ENCODE data around the gene CSF3.

The CSF3 gene

DNA sequence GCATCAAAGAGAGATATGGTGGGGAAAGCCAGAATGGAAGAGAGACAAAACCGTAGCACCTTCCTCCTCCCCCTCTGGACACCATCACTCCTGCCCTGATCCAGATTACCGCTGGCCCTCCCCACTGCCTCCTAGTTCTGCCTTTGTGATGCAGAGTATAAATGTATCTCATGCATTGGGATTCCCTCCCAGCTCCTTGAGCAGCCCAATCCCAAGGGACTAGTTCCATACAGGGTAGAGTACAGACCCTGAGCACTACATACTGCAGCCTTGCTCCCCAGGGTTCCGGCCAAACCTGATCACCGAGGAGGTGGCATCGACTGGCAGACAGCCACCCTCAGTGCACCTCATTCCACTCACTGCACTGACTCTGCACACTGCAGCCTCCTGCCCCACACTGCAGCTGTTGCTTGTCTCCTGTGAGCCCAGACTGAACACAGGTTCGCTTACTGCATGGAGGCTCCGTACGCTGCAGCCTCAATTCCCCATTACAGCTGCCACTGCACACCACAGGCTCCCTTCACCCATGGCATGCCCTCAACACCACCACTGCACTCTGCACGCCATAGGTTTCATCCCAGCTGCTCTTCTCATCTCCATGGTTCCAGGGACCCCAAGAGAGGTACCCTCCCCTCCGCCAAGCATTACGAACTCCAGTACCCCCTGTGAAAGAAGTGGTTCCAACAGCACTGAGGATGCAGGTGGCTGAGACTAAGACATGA lies 45.8 kb downstream of the CSF3 start:
- no peak for DNase-seq

DNA sequence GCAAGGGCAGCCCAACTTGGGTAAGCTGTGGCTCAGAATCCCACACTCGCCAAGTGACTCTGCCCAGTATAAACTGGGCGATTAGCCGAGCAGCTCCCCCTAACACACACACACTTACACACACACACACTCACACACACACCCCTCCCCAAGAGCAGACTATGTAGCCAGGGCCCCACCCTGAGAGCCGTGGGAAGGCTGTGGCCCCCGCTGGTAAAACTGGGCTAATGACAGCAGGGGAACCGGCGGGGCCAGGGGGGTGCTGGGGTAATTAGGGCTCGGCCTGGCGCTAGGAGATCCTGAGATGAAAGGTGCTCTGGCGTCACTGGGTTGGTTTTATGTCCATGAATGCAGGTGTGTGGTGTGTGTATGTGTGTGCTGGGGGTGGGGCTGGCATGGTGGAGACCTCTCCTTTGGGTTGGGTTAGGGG lies 46.4 kb downstream of the CSF3 start:
- peak in 1 of 56 donors; percentile 26 for DNase-seq

GRCh38 chr17:40062329-40063186 lies 47.3 kb downstream of the CSF3 start, which contains the start of gene THRA:
Gene THRA (plus strand): TSS chr17:40062965. CDS start chr17:40074489, 11,524 bp downstream.
- DNase-seq = peak in 40 of 56 donors; percentile 27 to 82 (median 60)

GRCh38 chr17:40063187-40063771 lies 48.0 kb downstream of the CSF3 start:
- peak in 12 of 56 donors; percentile 26 to 64 (median 49) for DNase-seq

GRCh38 chr17:40063901-40064531 lies 48.8 kb downstream of the CSF3 start:
- DNase-seq = peak in 32 of 56 donors; percentile 21 to 72 (median 52)

DNA sequence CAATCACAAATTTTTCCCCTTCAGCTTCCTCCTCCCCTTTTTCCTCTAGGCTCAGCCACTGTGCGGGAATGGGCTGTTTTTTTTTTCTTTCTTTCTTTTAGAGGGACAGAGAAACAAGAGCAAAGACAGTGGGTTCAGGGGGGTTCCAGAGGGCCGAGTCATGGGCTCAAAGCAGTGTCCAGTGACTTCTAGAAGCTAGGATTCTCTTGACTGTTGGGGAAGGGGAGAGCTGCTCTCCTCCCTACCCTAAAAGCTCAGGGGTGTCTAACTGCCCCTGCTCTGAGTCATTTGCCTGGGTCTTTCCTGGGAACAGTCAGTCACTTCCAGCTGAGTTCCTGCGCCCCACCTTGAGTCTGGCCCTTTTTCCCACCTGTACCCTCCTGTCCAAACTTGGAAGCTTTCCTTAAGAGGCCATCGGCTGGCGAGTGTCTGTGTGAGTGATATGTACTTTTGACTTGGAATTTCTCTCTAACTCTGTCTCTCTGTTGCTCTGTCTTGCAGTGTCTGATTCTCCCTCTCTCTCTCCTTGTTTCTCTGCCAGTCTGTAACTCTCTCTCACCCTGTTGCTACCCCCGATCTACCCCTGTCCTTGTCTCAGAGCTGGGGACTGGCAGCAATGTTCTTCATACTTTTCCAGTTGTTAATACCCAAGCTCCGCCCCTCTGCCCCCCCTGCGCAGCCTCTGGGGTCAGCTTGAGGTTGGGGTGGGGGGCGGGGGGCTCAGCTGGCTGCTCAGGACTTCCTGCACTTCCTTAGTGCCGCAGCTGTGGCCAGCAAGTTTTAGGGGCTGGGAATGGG lies 49.9 kb downstream of the CSF3 start:
- DNase-seq = peak in 10 of 56 donors; percentile 21 to 69 (median 50)

DNA sequence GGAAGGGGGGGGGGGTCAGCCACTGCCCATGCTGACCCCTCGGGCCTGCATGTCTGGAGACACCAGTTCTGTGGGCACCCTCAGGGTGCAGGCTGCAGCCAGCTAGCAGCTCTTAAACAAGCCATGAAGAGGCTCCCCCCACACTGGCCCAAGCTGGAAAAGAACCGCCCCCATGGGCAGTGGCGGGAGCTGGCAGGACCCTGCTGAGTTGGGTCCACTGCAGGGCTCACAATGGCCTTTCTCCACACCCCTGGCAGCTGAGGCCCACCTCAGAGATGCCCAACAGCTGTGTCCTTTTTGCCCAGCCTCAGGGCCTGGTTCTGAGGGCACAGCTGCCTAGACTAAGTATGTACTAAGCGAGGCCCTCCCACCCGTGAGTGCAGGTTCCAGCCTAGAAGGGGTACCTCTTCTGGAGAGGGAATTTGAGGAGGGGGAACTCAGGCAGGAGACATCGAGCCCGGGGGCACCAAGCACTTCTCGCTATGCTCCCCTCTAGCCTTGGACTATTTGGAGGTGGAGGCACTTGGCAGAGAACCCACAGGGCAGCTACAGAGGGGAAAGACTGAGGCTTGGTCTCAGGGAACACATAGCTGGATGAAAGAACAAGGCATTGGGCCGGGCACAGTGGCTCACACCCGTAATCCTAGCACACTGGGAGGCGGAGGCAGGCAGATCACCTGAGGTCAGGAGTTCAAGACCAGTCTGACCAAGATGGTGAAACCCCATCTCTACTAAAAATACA lies 50.7 kb downstream of the CSF3 start:
- peak in 13 of 56 donors; percentile 13 to 69 (median 52) for DNase-seq
